Hypothalamus (tissue), 51 donors: Measurements from ENCODE around the gene MRPL17.

Source experiments
- DNase-seq, 51 donors: peaks; one replicate each; lab custom pipeline; 2025; lab: John Stamatoyannopoulos, UW

The MRPL17 gene

GRCh38 chr11:6655790-6656583, 27.2 kb downstream of the MRPL17 start, which contains the start of gene DCHS1:
Gene DCHS1 (minus strand): TSS chr11:6655809. CDS start chr11:6641613, 14,196 bp downstream.
- peak in 6 of 51 donors; percentile 21 to 55 (median 30) for DNase-seq

GRCh38 chr11:6655020-6655789, 27.9 kb downstream of the MRPL17 start:
- DNase-seq, result peak in 13 of 51 donors; percentile 29 to 76 (median 51)

- DNase-seq, result peak in 19 of 51 donors; percentile 21 to 76 (median 43)
These were observed 28.7 kb downstream of the MRPL17 start for GRCh38 chr11:6654281-6655019.

GRCh38 chr11:6653656-6654055, 29.5 kb downstream of the MRPL17 start:
- no peak for DNase-seq

- no peak for DNase-seq
These were observed 30.0 kb downstream of the MRPL17 start for GRCh38 chr11:6653097-6653496.

- DNase-seq, result no peak
These were observed 31.0 kb downstream of the MRPL17 start for GRCh38 chr11:6652182-6652581.

GRCh38 chr11:6650980-6651379, 32.2 kb downstream of the MRPL17 start:
- DNase-seq, result no peak

GRCh38 chr11:6650104-6650503, 33.0 kb downstream of the MRPL17 start:
- DNase-seq, result no peak

GRCh38 chr11:6648501-6648900, 34.6 kb downstream of the MRPL17 start:
- DNase-seq, result no peak

- DNase-seq, result no peak
These were observed 35.3 kb downstream of the MRPL17 start for GRCh38 chr11:6647836-6648235.

GRCh38 chr11:6646918-6647679, 36.0 kb downstream of the MRPL17 start:
- DNase-seq, result peak in 2 of 51 donors; percentile 20 to 38

- DNase-seq, result no peak
These were observed 36.6 kb downstream of the MRPL17 start for GRCh38 chr11:6646576-6646917.

- DNase-seq, result no peak
These were observed 37.1 kb downstream of the MRPL17 start for GRCh38 chr11:6646071-6646470.

GRCh38 chr11:6642957-6643356, 40.2 kb downstream of the MRPL17 start:
- no peak for DNase-seq

- DNase-seq, result peak in 26 of 51 donors; percentile 13 to 74 (median 40)
These were observed 42.0 kb downstream of the MRPL17 start for GRCh38 chr11:6640985-6641701.

- DNase-seq, result no peak
These were observed 42.8 kb downstream of the MRPL17 start for GRCh38 chr11:6640036-6640984.

- DNase-seq, result no peak
These were observed 44.7 kb downstream of the MRPL17 start for GRCh38 chr11:6638429-6638828.

GRCh38 chr11:6637871-6638270, 45.3 kb downstream of the MRPL17 start:
- peak in 5 of 51 donors; percentile 13 to 27 (median 20) for DNase-seq
